Suppressor macrophage treated with lipopolysaccharide for 4 hours (primary cell): ENCODE measurements around the gene FUT3.
A peak's percentile ranks its signal among the peaks of the same experiment; 100 is the strongest.

Experiments
- DNase-seq: peaks from one replicate; pipeline ENCODE4 v3.0.0-alpha.2; 2020

FUT3 gene

GRCh38 chr19:5822181-5822844 lies 28.9 kb downstream of the FUT3 start:
- no peak for DNase-seq

DNA sequence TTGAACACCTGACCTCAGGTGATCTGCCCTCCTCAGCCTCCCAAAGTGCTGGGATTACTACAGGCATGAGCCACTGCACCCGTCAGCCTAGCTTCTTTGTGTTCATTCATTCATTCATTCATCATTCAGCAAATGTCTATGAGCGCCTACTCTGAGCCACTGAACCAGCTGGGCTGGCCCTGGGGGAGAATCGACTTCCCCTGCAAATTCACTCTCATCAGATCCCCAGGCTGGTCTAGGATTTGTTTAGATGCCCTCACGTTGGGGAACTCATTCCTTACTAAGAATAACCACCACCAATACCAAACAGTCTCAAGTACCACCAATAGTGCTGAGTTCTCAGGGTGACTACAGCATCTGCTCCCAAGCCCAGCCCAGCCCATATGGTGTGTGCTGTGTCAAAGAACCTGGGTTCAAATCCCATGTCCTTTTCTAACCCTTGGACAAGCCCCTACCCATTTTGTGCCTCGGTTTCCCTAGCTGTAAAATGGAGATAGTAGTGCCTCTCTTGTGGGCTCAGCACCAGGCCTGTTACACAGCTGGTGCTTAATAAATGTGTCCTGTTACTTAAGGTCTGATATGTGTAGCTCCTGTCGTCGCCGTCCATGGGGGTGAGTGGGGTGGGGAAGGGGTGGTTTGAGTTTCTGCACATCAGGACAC lies 29.6 kb downstream of the FUT3 start:
- no peak for DNase-seq

- no peak for DNase-seq
Observed at GRCh38 chr19:5820785-5821184, 30.5 kb downstream of the FUT3 start.

DNA sequence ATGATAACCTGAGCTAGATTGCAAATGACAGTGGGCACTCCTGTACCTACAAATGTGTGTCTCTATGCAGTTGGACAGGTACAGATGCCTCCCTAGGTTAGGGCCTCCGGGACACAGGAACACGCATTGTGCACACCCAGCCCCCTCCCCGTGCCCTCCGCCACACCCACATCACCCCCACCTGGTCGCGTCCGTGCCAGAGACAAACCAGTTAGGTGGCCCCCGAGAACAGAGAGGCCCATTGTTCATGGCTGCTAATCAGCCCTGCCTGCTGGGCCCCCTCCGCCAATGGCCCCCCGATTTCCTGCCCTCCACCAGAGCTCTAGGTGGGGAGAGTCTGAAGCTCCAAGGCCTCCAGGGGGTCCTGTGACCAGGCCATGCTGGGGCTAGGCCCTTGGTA lies 32.7 kb downstream of the FUT3 start:
- DNase-seq, result no peak

GRCh38 chr19:5817218-5817617 lies 34.0 kb downstream of the FUT3 start:
- DNase-seq, result no peak

- no peak for DNase-seq
Observed at GRCh38 chr19:5814852-5815246, 36.4 kb downstream of the FUT3 start.

GRCh38 chr19:5814123-5814851 lies 37.0 kb downstream of the FUT3 start:
- DNase-seq, result no peak

DNA sequence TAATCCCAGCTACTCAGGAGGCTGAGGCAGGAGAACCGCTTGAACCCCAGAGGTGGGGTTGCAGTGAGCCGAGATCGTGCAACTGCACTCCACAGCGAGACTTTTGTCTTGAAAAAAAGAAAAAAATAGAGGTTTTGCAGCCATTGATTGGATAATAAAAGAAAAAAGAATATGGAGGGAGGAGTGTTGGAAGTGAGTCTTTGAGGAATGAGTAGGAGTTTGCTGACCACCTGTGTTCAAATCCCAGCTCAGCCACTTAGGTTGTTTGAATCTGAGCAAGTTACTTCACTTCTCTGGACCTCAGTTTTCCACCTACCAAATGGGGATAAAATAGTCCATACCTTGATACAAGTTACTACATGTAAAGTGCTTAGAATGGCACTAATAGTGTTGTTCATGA lies 40.1 kb downstream of the FUT3 start:
- no peak for DNase-seq

DNA sequence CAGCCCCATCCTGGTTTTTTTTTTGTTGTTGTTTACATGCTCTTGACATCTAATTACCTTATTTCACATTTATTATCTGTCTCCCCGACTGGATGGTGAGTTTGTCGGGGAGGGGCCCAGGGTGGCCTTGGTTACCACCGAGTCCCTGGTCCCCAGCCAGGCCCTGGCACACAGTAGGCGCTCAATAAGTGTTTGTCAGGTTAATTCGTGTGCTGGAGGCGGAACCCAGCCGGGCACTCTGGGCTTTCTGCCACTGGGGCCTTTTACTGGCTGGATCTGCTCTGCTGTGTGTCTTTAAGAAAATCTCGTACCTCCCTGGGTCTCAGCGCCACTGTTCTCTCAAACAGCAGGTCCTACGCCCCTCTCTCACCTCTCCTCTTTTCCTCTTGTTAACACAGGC lies 41.8 kb downstream of the FUT3 start:
- no peak for DNase-seq

DNA sequence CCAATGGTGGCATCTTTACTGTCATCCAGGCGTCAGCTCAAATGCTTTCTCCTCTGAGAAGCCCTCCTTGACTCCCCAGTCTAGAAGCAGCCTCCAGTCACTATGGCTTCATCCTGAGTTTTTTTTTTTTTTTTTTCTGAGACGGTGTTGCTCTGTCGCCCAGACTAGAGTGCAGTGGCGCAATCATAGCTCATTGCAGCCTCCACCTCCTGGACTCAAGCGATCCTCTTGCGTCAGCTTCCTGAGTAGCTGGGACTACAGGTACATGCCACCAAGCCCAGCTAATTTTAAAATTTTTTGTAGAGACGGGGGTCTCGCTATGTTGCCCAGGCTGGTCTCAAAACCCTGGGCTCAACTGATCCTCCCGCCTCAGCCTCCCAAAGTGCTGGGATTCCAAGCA lies 42.2 kb downstream of the FUT3 start:
- DNase-seq, result no peak

DNA sequence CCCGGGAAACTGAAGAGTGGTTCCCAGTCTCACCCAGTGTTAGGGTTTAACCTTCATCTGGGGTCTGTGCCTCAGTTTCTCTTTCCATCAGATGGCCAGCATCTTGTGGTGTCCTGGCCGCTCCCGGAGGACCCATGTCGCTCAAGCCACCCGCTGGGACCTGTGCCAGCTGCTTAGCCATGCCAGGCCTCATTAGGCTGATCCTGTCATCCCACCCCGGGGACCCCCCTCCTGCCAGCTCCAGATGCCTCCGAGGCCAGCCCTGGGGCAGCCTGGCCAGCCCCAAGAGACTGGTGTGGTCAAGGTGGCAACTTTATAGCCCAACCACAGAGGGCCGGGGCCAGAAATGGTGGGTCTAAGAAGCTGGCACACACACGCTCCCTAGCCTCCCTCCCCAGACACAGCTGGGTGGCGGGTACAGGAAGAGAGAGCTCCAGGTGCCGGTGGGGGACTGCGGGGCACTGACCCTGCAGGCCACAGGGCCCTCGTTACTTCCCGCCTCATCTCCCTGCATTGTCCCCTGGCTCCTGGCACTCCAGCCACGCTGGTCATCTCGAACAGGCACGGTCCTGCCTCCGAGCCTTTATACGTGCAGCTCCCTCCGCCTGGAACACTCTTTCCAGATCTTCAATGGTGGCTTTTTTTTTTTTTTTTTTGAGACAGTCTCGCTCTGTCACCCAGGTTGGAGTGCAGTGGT lies 43.0 kb downstream of the FUT3 start:
- DNase-seq, result no peak

- no peak for DNase-seq
Observed at GRCh38 chr19:5806905-5807304, 44.3 kb downstream of the FUT3 start.

- DNase-seq, result no peak
Observed at GRCh38 chr19:5806133-5806489, 45.1 kb downstream of the FUT3 start.

DNA sequence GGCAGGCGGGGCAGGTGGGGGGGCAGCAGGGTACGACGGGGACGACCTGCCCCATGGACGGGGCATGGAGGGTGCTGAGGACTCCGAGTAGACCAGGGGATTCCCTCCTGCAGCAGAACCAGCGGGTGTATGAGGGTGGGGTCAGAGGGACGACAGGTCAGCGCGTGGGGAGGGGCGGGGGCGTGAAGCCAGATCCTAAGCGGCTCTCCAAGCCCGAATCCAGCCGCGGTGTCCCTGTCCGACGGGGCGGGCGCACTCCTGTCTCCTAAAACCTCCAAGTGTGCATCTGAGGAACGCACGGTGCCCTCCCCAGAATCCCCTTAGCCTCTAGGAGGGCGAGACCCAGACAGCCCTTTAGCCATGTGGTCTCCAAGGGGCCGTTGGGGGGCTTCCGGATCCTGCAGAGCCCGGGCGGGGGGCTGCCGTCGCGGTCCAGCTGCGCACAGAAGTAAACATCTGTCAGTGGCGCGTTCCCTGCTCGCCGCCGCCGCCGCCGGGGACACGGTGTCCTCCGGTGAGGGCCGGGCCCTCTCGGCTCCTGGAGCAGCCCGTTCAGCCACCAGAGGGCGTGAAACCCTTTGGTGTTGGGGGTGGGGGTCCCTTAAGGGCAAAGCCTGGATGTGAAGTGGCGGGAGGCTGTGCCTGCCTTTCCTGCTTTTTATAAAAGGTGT lies 45.7 kb downstream of the FUT3 start:
- peak; percentile 54 for DNase-seq

- peak; percentile 14 for DNase-seq
Observed at GRCh38 chr19:5804516-5805461, 46.5 kb downstream of the FUT3 start, which contains the start of gene NRTN. Gene NRTN (plus strand): TSS chr19:5805067. CDS start chr19:5824166, 19,099 bp downstream.

GRCh38 chr19:5803752-5804515 lies 47.3 kb downstream of the FUT3 start:
- peak; percentile 95 for DNase-seq

DNA sequence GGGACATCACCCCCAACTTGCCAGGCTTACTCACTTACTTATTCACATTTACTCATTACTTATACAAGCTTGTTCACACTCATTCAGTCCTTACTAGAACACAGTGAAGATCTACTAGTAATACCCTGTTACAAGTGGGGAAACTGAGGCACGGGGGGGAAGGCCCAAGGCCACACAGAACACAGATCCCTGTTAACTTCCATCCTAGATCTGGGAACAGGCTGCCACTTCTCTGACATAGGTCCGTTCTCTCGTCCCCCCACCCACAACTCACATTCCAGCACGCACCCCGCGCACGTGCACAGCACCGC lies 47.9 kb downstream of the FUT3 start:
- DNase-seq, result no peak

GRCh38 chr19:5801796-5802619 lies 49.2 kb downstream of the FUT3 start:
- no peak for DNase-seq

GRCh38 chr19:5800361-5801270 lies 50.6 kb downstream of the FUT3 start:
- DNase-seq, result no peak
